Measurements from ENCODE around the gene FERMT1.
"Not testable (repeated sequence)": the region's sequence is repeated elsewhere in the genome, so short reads cannot be mapped to it uniquely, and the experiment has no call there.

FERMT1 gene

DNA sequence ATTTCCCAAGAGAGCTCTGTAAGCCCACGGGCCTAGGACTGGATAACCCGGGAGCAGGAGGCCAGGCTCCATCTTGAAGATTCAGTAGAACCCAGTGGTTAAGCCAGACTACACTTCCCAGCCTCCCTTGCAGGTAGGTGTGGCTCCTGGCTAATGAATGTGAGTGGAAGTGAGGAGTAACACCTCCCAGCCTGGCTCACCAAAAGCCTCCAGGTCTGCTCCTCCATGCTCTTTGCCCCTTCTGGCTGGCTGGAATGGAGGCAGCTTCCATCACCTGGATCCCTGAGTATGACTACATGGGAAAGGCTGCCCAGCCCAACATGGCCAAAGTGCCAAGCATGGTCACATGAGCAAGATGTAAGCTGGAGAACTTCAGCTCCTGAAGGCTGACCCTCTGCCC is 78.7 kb downstream of the FERMT1 start:
- no peak for DNase-seq (ENCODE audit: extremely low spot score, insufficient read length, low read depth)
- no peak for FAIRE-seq

DNA sequence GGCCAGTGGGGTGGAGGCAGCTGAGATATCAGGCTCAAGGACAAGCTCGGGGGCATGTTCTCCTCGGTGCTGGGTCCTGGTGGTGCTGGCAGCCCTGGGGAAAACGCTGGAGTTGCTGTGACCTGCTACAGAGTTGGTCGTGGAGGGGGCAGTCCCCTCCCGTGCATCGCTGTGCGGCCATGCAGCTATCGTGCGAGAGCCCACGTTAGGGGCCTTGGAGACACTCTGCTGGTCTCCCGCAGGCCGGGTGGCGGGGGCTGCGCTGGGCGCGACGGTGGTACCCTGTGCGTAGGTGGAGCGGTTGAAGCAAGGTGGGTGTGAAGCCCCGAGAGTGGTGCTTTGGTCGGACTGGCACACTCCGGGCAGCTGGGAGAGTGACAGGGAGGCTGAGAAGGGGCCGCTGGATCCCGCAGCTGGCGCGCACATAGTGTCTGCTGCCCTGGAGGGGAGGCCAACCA is 81.0 kb downstream of the FERMT1 start:
- FAIRE-seq (no peak), DNase-seq (ENCODE audit: extremely low spot score, insufficient read length, low read depth) (no peak)

GRCh38 chr20:6040958-6041807 is 81.6 kb downstream of the FERMT1 start:
- DNase-seq (ENCODE audit: extremely low spot score, insufficient read length, low read depth) (no peak), FAIRE-seq (no peak)

- no peak for FAIRE-seq
Measured at GRCh38 chr20:6040540-6040939, 82.3 kb downstream of the FERMT1 start.

DNA sequence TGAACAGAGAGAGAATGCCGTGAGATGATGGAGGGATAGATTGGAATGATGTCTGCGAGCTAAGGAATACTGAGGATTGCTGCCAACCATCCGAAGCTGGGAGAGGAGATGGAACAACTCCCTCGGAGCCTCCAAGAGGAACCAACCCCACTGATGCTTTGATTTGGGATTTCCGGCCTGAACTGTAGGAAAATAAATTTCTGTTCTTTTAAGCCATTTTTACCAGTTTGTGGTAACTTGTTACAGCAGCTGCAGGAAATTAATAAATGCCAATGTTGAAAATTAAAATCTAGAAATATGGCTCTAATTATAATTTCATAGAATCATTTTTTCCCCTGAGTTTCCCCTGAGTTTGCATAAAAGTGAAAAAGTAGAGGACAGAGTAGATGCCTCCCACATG is 83.1 kb downstream of the FERMT1 start:
- no peak for FAIRE-seq
- DNase-seq (ENCODE audit: extremely low spot score, insufficient read length, low read depth), result no peak

More at GRCh38 chr20:6040540-6040939, 82.3 kb downstream of the FERMT1 start:
- DNase-seq (ENCODE audit: extremely low spot score, insufficient read length, low read depth), result no peak

- no peak for FAIRE-seq
Measured at GRCh38 chr20:6038256-6038655, 84.6 kb downstream of the FERMT1 start.

DNA sequence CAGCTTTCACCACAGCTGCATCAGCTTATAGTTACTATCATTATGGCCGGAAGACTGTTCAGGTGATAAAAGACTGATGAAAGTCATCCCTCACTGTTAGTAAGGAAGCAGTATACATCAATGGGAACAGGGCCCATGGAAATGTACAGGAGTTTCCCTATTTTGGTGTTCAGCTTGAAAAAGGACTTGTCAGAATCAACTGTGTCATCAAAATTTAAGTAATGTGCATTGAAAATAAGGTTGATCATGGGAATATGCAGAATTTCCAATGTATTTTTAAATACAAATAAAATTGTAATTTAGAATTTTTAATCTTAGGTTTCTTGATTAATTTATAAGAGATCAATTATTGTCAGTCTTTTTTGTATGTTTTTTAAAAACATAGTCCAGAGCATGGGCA is 85.7 kb downstream of the FERMT1 start:
- DNase-seq (ENCODE audit: extremely low spot score, insufficient read length, low read depth) (no peak), FAIRE-seq (no peak)

More at GRCh38 chr20:6038256-6038655, 84.6 kb downstream of the FERMT1 start:
- no peak for DNase-seq (ENCODE audit: extremely low spot score, insufficient read length, low read depth)

DNA sequence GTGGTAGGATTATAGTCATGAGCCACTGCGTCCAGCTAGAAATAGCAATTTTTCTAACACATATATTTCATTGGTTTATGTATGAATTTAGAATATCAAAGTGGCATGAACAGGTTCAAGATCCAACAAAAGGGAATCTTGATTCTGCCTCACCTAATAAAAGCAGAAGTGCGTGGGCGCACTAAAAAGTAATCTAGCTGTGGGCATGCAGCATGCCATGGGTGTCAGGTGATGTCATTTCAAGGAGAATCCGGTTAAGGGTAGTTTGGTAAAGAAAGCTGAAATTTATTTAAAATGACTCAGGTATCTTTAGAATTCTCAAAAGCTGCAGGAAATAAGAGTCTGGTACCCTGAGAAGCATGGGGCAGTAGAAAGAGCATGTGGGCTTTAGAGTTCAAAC is 86.6 kb downstream of the FERMT1 start:
- no peak for FAIRE-seq
- no peak for DNase-seq (ENCODE audit: extremely low spot score, insufficient read length, low read depth)

- FAIRE-seq (no peak), DNase-seq (ENCODE audit: extremely low spot score, insufficient read length, low read depth) (no peak)
Measured at GRCh38 chr20:6034134-6034969, 88.5 kb downstream of the FERMT1 start.

DNA sequence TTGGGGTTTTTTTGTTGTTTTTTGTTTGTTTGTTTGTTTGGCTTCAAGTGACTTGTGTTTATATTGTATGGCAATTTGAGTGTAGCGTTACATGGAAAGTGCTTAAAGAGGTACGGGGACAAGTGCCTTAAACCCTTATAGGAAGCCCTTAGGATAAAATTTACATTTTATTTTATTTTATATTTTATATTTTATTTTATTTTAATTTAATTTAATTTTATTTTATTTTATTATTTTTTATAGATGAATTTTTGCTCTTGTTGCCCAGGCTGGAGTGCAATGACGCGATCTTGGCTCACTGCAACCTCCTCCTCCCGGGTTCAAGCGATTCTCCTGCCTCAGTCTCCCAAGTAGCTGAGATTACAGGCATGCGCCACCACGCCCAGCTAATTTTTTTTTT is 89.9 kb downstream of the FERMT1 start:
- not testable (repeated sequence) for FAIRE-seq; DNase-seq (ENCODE audit: extremely low spot score, insufficient read length, low read depth)

GRCh38 chr20:6030453-6031080 is 92.3 kb downstream of the FERMT1 start:
- no peak for DNase-seq (ENCODE audit: extremely low spot score, insufficient read length, low read depth)
- no peak for FAIRE-seq

DNA sequence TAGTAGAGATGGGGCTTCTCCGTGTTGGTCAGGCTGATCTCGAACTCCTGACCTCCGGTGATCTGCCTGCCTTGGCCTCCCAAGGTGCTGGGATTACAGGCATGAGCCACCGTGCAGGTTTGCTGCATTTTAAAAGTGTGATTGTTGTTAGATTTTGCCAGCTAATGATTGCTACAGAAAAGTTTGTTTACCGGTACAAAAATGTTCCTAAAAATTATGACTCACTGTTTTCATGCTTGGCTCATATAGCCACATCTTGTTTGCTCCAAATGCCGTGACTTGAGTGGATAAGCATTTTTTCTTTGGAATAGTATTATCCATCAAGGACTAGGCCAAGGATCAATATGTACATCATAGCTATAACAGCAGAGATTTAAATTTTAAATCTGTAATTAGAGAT is 93.3 kb downstream of the FERMT1 start:
- DNase-seq (ENCODE audit: extremely low spot score, insufficient read length, low read depth) (no peak), FAIRE-seq (no peak)

GRCh38 chr20:6028818-6029217 is 94.0 kb downstream of the FERMT1 start:
- no peak for FAIRE-seq
- no peak for DNase-seq (ENCODE audit: extremely low spot score, insufficient read length, low read depth)

DNA sequence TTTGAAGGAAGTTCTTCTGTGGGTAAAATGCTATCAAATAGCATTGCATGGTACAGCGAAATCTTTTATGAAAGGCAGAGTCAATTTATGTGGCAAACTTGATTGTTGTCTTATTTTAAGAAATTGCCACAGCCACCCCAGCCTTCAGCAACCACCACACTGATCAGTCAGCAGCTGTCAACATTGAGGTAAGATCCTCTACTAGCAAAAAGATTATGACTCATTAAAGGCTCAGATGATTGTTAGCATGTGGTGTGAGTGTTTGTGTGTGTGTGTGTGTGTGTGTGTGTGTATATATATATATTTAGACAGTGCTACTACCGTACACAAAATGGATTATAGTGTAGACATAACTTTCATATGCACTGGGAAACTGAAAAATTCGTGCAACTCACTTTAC is 96.8 kb downstream of the FERMT1 start:
- DNase-seq (ENCODE audit: extremely low spot score, insufficient read length, low read depth) (no peak), FAIRE-seq (no peak)

Measured in GM18507 (cell line).